ENCODE results near the gene GAGE12H. TPM values are rescaled to one million over a fixed set of nuclear protein-coding genes. Genes with fewer than 3 reads are reported as not detected.
"Not testable (repeated sequence)": the region's sequence is repeated elsewhere in the genome, so short reads cannot be mapped to it uniquely, and the experiment has no call there.

Gene GAGE12H, protein sequence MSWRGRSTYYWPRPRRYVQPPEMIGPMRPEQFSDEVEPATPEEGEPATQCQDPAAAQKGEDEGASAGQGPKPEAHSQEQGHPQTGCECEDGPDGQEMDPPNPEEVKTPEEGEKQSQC
- total RNA-seq (not detected), polyA plus RNA-seq (not detected)

DNA sequence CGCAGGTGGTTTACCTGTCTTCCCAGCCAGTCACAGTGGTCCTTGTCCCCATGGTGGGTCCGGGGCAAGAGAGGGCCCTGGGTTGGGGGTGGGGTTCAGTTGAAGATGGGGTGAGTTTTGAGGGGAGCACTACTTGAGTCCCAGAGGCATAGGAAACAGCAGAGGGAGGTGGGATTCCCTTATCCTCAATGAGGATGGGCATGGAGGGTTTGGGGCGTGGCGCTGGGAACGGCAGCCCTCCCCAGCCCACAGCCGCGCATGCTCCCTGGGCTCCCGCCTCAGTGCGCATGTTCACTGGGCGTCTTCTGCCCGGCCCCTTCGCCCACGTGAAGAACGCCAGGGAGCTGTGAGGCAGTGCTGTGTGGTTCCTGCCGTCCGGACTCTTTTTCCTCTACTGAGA, at the start of gene GAGE12H:
GAGE12H (plus strand) TSS at position 301 of the 400 bp plus-strand sequence. CDS start 1,155 bp downstream, outside the sequence.
- not testable (repeated sequence) for H3K27ac Mint-ChIP-seq; H3K36me3 ChIP-seq (ENCODE audit: control insufficient read depth, insufficient read depth, low read length)

DNA sequence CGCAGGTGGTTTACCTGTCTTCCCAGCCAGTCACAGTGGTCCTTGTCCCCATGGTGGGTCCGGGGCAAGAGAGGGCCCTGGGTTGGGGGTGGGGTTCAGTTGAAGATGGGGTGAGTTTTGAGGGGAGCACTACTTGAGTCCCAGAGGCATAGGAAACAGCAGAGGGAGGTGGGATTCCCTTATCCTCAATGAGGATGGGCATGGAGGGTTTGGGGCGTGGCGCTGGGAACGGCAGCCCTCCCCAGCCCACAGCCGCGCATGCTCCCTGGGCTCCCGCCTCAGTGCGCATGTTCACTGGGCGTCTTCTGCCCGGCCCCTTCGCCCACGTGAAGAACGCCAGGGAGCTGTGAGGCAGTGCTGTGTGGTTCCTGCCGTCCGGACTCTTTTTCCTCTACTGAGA, 47.9 kb upstream of the GAGE12H start, which contains the start of gene GAGE12C:
GAGE12C (plus strand) TSS at position 301 of the 400 bp plus-strand sequence. CDS start 1,155 bp downstream, outside the sequence.
- ATAC-seq (ENCODE audit: low read depth in 2 of 2); H3K4me3 Mint-ChIP-seq; H3K27ac ChIP-seq (ENCODE audit: insufficient read depth, low read length, poor library complexity, severe bottlenecking); H3K9me3 ChIP-seq (ENCODE audit: control insufficient read depth in 2 of 2, low read length in 2 of 2); DNase-seq; H3K36me3 ChIP-seq (ENCODE audit: control insufficient read depth, insufficient read depth, low read length); H3K27me3 Mint-ChIP-seq; H3K4me1 ChIP-seq (ENCODE audit: control insufficient read depth, insufficient read depth, low read length, poor library complexity, severe bottlenecking); H3K4me1 Mint-ChIP-seq; H3K27ac Mint-ChIP-seq; H3K27me3 ChIP-seq (ENCODE audit: control insufficient read depth, insufficient read depth, low read length); H3K4me3 ChIP-seq (ENCODE audit: low read depth, low read length); H3K36me3 Mint-ChIP-seq; H3K9me3 Mint-ChIP-seq: not testable (repeated sequence)

More for the DNA sequence above, at the start of gene GAGE12H:
- not testable (repeated sequence) for H3K9me3 Mint-ChIP-seq; H3K36me3 Mint-ChIP-seq; H3K4me1 Mint-ChIP-seq; H3K27me3 Mint-ChIP-seq; H3K9me3 ChIP-seq (ENCODE audit: control insufficient read depth in 2 of 2, low read length in 2 of 2); H3K4me1 ChIP-seq (ENCODE audit: control insufficient read depth, insufficient read depth, low read length, poor library complexity, severe bottlenecking); H3K4me3 ChIP-seq (ENCODE audit: low read depth, low read length); H3K27ac ChIP-seq (ENCODE audit: insufficient read depth, low read length, poor library complexity, severe bottlenecking); DNase-seq; H3K4me3 Mint-ChIP-seq; ATAC-seq (ENCODE audit: low read depth in 2 of 2); H3K27me3 ChIP-seq (ENCODE audit: control insufficient read depth, insufficient read depth, low read length)

DNA sequence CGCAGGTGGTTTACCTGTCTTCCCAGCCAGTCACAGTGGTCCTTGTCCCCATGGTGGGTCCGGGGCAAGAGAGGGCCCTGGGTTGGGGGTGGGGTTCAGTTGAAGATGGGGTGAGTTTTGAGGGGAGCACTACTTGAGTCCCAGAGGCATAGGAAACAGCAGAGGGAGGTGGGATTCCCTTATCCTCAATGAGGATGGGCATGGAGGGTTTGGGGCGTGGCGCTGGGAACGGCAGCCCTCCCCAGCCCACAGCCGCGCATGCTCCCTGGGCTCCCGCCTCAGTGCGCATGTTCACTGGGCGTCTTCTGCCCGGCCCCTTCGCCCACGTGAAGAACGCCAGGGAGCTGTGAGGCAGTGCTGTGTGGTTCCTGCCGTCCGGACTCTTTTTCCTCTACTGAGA, 38.3 kb upstream of the GAGE12H start, which contains the start of gene GAGE12D:
GAGE12D (plus strand) TSS at position 301 of the 400 bp plus-strand sequence. CDS start 1,155 bp downstream, outside the sequence.
- not testable (repeated sequence) for ATAC-seq (ENCODE audit: low read depth in 2 of 2); H3K27me3 ChIP-seq (ENCODE audit: control insufficient read depth, insufficient read depth, low read length); H3K4me1 Mint-ChIP-seq

DNA sequence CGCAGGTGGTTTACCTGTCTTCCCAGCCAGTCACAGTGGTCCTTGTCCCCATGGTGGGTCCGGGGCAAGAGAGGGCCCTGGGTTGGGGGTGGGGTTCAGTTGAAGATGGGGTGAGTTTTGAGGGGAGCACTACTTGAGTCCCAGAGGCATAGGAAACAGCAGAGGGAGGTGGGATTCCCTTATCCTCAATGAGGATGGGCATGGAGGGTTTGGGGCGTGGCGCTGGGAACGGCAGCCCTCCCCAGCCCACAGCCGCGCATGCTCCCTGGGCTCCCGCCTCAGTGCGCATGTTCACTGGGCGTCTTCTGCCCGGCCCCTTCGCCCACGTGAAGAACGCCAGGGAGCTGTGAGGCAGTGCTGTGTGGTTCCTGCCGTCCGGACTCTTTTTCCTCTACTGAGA, 28.8 kb upstream of the GAGE12H start, which contains the start of gene GAGE12E:
GAGE12E (plus strand) TSS at position 301 of the 400 bp plus-strand sequence. CDS start 1,155 bp downstream, outside the sequence.
- H3K27me3 Mint-ChIP-seq; H3K27me3 ChIP-seq (ENCODE audit: control insufficient read depth, insufficient read depth, low read length); H3K27ac Mint-ChIP-seq; ATAC-seq (ENCODE audit: low read depth in 2 of 2); H3K4me1 ChIP-seq (ENCODE audit: control insufficient read depth, insufficient read depth, low read length, poor library complexity, severe bottlenecking); H3K9me3 Mint-ChIP-seq; H3K4me3 ChIP-seq (ENCODE audit: low read depth, low read length); H3K36me3 Mint-ChIP-seq; H3K9me3 ChIP-seq (ENCODE audit: control insufficient read depth in 2 of 2, low read length in 2 of 2); H3K27ac ChIP-seq (ENCODE audit: insufficient read depth, low read length, poor library complexity, severe bottlenecking); DNase-seq; H3K4me3 Mint-ChIP-seq; H3K36me3 ChIP-seq (ENCODE audit: control insufficient read depth, insufficient read depth, low read length); H3K4me1 Mint-ChIP-seq: not testable (repeated sequence)

More for the DNA sequence above, 38.3 kb upstream of the GAGE12H start, which contains the start of gene GAGE12D:
- H3K4me1 ChIP-seq (ENCODE audit: control insufficient read depth, insufficient read depth, low read length, poor library complexity, severe bottlenecking); H3K36me3 Mint-ChIP-seq; H3K27ac ChIP-seq (ENCODE audit: insufficient read depth, low read length, poor library complexity, severe bottlenecking); H3K4me3 Mint-ChIP-seq; H3K9me3 ChIP-seq (ENCODE audit: control insufficient read depth in 2 of 2, low read length in 2 of 2); DNase-seq; H3K9me3 Mint-ChIP-seq; H3K4me3 ChIP-seq (ENCODE audit: low read depth, low read length); H3K27me3 Mint-ChIP-seq; H3K36me3 ChIP-seq (ENCODE audit: control insufficient read depth, insufficient read depth, low read length); H3K27ac Mint-ChIP-seq: not testable (repeated sequence)

DNA sequence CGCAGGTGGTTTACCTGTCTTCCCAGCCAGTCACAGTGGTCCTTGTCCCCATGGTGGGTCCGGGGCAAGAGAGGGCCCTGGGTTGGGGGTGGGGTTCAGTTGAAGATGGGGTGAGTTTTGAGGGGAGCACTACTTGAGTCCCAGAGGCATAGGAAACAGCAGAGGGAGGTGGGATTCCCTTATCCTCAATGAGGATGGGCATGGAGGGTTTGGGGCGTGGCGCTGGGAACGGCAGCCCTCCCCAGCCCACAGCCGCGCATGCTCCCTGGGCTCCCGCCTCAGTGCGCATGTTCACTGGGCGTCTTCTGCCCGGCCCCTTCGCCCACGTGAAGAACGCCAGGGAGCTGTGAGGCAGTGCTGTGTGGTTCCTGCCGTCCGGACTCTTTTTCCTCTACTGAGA, 19.2 kb upstream of the GAGE12H start, which contains the start of gene GAGE12F:
GAGE12F (plus strand) TSS at position 301 of the 400 bp plus-strand sequence. CDS start 1,155 bp downstream, outside the sequence.
- not testable (repeated sequence) for DNase-seq; H3K4me1 Mint-ChIP-seq; H3K27ac Mint-ChIP-seq; H3K36me3 ChIP-seq (ENCODE audit: control insufficient read depth, insufficient read depth, low read length); H3K27ac ChIP-seq (ENCODE audit: insufficient read depth, low read length, poor library complexity, severe bottlenecking); H3K4me3 Mint-ChIP-seq; H3K4me1 ChIP-seq (ENCODE audit: control insufficient read depth, insufficient read depth, low read length, poor library complexity, severe bottlenecking); H3K9me3 Mint-ChIP-seq; H3K9me3 ChIP-seq (ENCODE audit: control insufficient read depth in 2 of 2, low read length in 2 of 2); H3K27me3 ChIP-seq (ENCODE audit: control insufficient read depth, insufficient read depth, low read length); H3K36me3 Mint-ChIP-seq; ATAC-seq (ENCODE audit: low read depth in 2 of 2); H3K27me3 Mint-ChIP-seq; H3K4me3 ChIP-seq (ENCODE audit: low read depth, low read length)

DNA sequence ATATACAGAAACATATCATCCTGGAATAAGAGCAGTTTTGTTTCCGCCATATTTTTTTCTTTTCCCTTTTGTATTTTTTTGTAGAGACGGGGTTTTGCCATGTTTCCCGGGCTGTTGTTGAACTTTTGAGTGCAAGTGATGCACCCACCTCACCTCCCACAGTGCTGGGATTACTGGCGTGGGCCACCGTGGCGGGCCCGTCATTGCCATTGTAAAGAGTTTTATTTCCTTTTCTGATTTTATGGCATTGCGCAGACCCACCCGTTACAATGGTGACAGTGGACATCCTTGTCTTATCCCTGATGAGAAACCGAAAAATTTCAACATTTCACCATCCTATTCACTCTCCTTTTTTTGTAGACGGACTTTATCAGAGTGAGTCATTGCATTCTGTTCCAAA, 11.0 kb upstream of the GAGE12H start:
- H3K4me1 ChIP-seq (ENCODE audit: control insufficient read depth, insufficient read depth, low read length, poor library complexity, severe bottlenecking); H3K9me3 Mint-ChIP-seq; H3K4me1 Mint-ChIP-seq; H3K36me3 ChIP-seq (ENCODE audit: control insufficient read depth, insufficient read depth, low read length); H3K9me3 ChIP-seq (ENCODE audit: control insufficient read depth in 2 of 2, low read length in 2 of 2); H3K4me3 Mint-ChIP-seq; H3K27ac ChIP-seq (ENCODE audit: insufficient read depth, low read length, poor library complexity, severe bottlenecking); H3K36me3 Mint-ChIP-seq; ATAC-seq (ENCODE audit: low read depth in 2 of 2); H3K4me3 ChIP-seq (ENCODE audit: low read depth, low read length); H3K27ac Mint-ChIP-seq; H3K27me3 ChIP-seq (ENCODE audit: control insufficient read depth, insufficient read depth, low read length); H3K27me3 Mint-ChIP-seq; DNase-seq: not testable (repeated sequence)

DNA sequence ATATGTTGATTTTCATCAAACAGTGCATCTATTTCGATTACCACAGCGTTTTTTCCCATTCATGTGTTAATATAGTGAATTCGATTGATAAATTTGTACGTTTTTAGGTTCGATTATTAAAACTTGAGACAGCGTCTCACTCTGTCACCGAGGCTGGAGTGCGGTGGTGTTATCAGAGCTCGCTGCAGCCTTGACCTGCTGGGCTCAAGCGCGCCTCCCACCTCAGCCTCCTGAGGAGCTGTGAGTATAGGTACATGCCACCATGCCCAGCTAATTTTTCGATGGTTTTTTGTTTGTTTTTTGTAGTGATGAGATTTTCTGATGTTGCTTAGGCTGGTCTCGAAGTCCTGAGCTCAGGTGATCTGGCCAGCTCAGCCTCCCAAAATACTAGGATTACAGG, 10.6 kb upstream of the GAGE12H start:
- DNase-seq; H3K9me3 Mint-ChIP-seq; H3K27me3 ChIP-seq (ENCODE audit: control insufficient read depth, insufficient read depth, low read length); H3K27ac ChIP-seq (ENCODE audit: insufficient read depth, low read length, poor library complexity, severe bottlenecking); H3K4me1 Mint-ChIP-seq; H3K4me1 ChIP-seq (ENCODE audit: control insufficient read depth, insufficient read depth, low read length, poor library complexity, severe bottlenecking); H3K27me3 Mint-ChIP-seq; H3K27ac Mint-ChIP-seq; H3K9me3 ChIP-seq (ENCODE audit: control insufficient read depth in 2 of 2, low read length in 2 of 2); H3K36me3 ChIP-seq (ENCODE audit: control insufficient read depth, insufficient read depth, low read length); H3K4me3 ChIP-seq (ENCODE audit: low read depth, low read length); ATAC-seq (ENCODE audit: low read depth in 2 of 2); H3K4me3 Mint-ChIP-seq; H3K36me3 Mint-ChIP-seq: not testable (repeated sequence)

DNA sequence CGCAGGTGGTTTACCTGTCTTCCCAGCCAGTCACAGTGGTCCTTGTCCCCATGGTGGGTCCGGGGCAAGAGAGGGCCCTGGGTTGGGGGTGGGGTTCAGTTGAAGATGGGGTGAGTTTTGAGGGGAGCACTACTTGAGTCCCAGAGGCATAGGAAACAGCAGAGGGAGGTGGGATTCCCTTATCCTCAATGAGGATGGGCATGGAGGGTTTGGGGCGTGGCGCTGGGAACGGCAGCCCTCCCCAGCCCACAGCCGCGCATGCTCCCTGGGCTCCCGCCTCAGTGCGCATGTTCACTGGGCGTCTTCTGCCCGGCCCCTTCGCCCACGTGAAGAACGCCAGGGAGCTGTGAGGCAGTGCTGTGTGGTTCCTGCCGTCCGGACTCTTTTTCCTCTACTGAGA, 9.6 kb upstream of the GAGE12H start, which contains the start of gene GAGE12G:
GAGE12G (plus strand) TSS at position 301 of the 400 bp plus-strand sequence. CDS start 1,155 bp downstream, outside the sequence.
- not testable (repeated sequence) for H3K27me3 ChIP-seq (ENCODE audit: control insufficient read depth, insufficient read depth, low read length)

More for the DNA sequence above, 9.6 kb upstream of the GAGE12H start, which contains the start of gene GAGE12G:
- not testable (repeated sequence) for H3K9me3 ChIP-seq (ENCODE audit: control insufficient read depth in 2 of 2, low read length in 2 of 2); H3K27me3 Mint-ChIP-seq; H3K36me3 Mint-ChIP-seq; H3K4me1 ChIP-seq (ENCODE audit: control insufficient read depth, insufficient read depth, low read length, poor library complexity, severe bottlenecking); H3K36me3 ChIP-seq (ENCODE audit: control insufficient read depth, insufficient read depth, low read length); H3K27ac ChIP-seq (ENCODE audit: insufficient read depth, low read length, poor library complexity, severe bottlenecking); H3K4me1 Mint-ChIP-seq; ATAC-seq (ENCODE audit: low read depth in 2 of 2); H3K9me3 Mint-ChIP-seq; DNase-seq; H3K27ac Mint-ChIP-seq; H3K4me3 Mint-ChIP-seq; H3K4me3 ChIP-seq (ENCODE audit: low read depth, low read length)
